ENCODE data around the gene KDM1A.

KDM1A gene

GRCh38 chr1:23069675-23070074, 50.4 kb downstream of the KDM1A start:
- DNase-seq (ENCODE audit: low read depth) = no peak

- no peak for DNase-seq (ENCODE audit: low read depth)
Measured at GRCh38 chr1:23074012-23074411, 54.7 kb downstream of the KDM1A start.

- no peak for DNase-seq (ENCODE audit: low read depth)
Measured at GRCh38 chr1:23079025-23079424, 59.8 kb downstream of the KDM1A start.

GRCh38 chr1:23080885-23081284, 61.6 kb downstream of the KDM1A start:
- DNase-seq (ENCODE audit: low read depth) = no peak

- DNase-seq (ENCODE audit: low read depth) = no peak
Measured at GRCh38 chr1:23081376-23081775, 62.1 kb downstream of the KDM1A start.

- no peak for DNase-seq (ENCODE audit: low read depth)
Measured at GRCh38 chr1:23083714-23084480, 64.6 kb downstream of the KDM1A start.

- DNase-seq (ENCODE audit: low read depth) = no peak
Measured at GRCh38 chr1:23084880-23085279, 65.6 kb downstream of the KDM1A start.

- DNase-seq (ENCODE audit: low read depth) = no peak
Measured at GRCh38 chr1:23085696-23086095, 66.4 kb downstream of the KDM1A start.

- DNase-seq (ENCODE audit: low read depth) = no peak
Measured at GRCh38 chr1:23088027-23088426, 68.8 kb downstream of the KDM1A start.

GRCh38 chr1:23090056-23090455, 70.8 kb downstream of the KDM1A start:
- no peak for DNase-seq (ENCODE audit: low read depth)

- no peak for DNase-seq (ENCODE audit: low read depth)
Measured at GRCh38 chr1:23091545-23091944, 72.3 kb downstream of the KDM1A start.

GRCh38 chr1:23092447-23092846, 73.2 kb downstream of the KDM1A start:
- DNase-seq (ENCODE audit: low read depth) = no peak

- DNase-seq (ENCODE audit: low read depth) = no peak
Measured at GRCh38 chr1:23097316-23097715, 78.0 kb downstream of the KDM1A start.

- peak; percentile 51 for DNase-seq (ENCODE audit: low read depth)
Measured at GRCh38 chr1:23098463-23099170, 79.3 kb downstream of the KDM1A start.

GRCh38 chr1:23099171-23099536, 79.9 kb downstream of the KDM1A start:
- DNase-seq (ENCODE audit: low read depth) = no peak

- DNase-seq (ENCODE audit: low read depth) = no peak
Measured at GRCh38 chr1:23100074-23100748, 80.9 kb downstream of the KDM1A start.

- no peak for DNase-seq (ENCODE audit: low read depth)
Measured at GRCh38 chr1:23101101-23101827, 82.0 kb downstream of the KDM1A start.

- DNase-seq (ENCODE audit: low read depth) = no peak
Measured at GRCh38 chr1:23101887-23102286, 82.6 kb downstream of the KDM1A start.

- no peak for DNase-seq (ENCODE audit: low read depth)
Measured at GRCh38 chr1:23102289-23102688, 83.0 kb downstream of the KDM1A start.

GRCh38 chr1:23103001-23103889, 84.0 kb downstream of the KDM1A start:
- DNase-seq (ENCODE audit: low read depth) = no peak

GRCh38 chr1:23108918-23109533, 89.8 kb downstream of the KDM1A start:
- no peak for DNase-seq (ENCODE audit: low read depth)

Measured in stimulated activated CD8-positive, alpha-beta memory T cell treated with anti-CD3 and anti-CD28 coated beads, Interleukin-12 subunit alpha, Interleukin-12 subunit beta, amount 100 ng/mL, for 1 hour (primary cell).